ENCODE measurements around the gene SLC2A10. TPM values are rescaled to one million over a fixed set of nuclear protein-coding genes. Genes with fewer than 3 reads are reported as not detected.

SLC2A10 gene
- total RNA-seq, 1 experiment from 2014 or later: 27.6 TPM

GRCh38 chr20:46765506-46766120 is 56.2 kb downstream of the SLC2A10 start:
- no peak for DNase-seq (ENCODE audit: low read depth)

- DNase-seq (ENCODE audit: low read depth): peak; percentile 57
Observed at GRCh38 chr20:46767127-46767761, 57.8 kb downstream of the SLC2A10 start.

- peak; percentile 61 for DNase-seq (ENCODE audit: low read depth)
Observed at GRCh38 chr20:46770330-46771194, 61.1 kb downstream of the SLC2A10 start.

GRCh38 chr20:46771195-46771588 is 61.7 kb downstream of the SLC2A10 start:
- no peak for DNase-seq (ENCODE audit: low read depth)

GRCh38 chr20:46772901-46773300 is 63.5 kb downstream of the SLC2A10 start:
- peak; percentile 18 for DNase-seq (ENCODE audit: low read depth)

- DNase-seq (ENCODE audit: low read depth): no peak
Observed at GRCh38 chr20:46773680-46774079, 64.2 kb downstream of the SLC2A10 start.

GRCh38 chr20:46774236-46774635 is 64.8 kb downstream of the SLC2A10 start:
- DNase-seq (ENCODE audit: low read depth): no peak

GRCh38 chr20:46774943-46775560 is 65.6 kb downstream of the SLC2A10 start:
- peak; percentile 30 for DNase-seq (ENCODE audit: low read depth)

GRCh38 chr20:46775806-46776205 is 66.4 kb downstream of the SLC2A10 start:
- DNase-seq (ENCODE audit: low read depth): no peak

- no peak for DNase-seq (ENCODE audit: low read depth)
Observed at GRCh38 chr20:46777331-46777730, 67.9 kb downstream of the SLC2A10 start.

- no peak for DNase-seq (ENCODE audit: low read depth)
Observed at GRCh38 chr20:46779831-46780230, 70.4 kb downstream of the SLC2A10 start.

- DNase-seq (ENCODE audit: low read depth): peak; percentile 72
Observed at GRCh38 chr20:46784436-46785127, 75.1 kb downstream of the SLC2A10 start.

Other genes starting within 250 kb of the SLC2A10 start
- 1.0 and 1.9 TPM in 2 replicates for gene ZNF334, start 196.1 kb upstream of the SLC2A10 start, total RNA-seq (2014; rRNA removed; shearing (Covaris generic))
- not detected in 2 replicates for gene OCSTAMP, start 159.0 kb upstream of the SLC2A10 start, total RNA-seq (2014; rRNA removed; shearing (Covaris generic))
- gene SLC13A3, start 58.2 kb upstream of the SLC2A10 start, total RNA-seq (2014; rRNA removed; shearing (Covaris generic)): not detected in 2 replicates
- 24.7 and 28.0 TPM in 2 replicates for gene TP53RK, start 20.2 kb upstream of the SLC2A10 start, total RNA-seq (2014; rRNA removed; shearing (Covaris generic))
- gene EYA2, start 185.2 kb downstream of the SLC2A10 start, total RNA-seq (2014; rRNA removed; shearing (Covaris generic)): 0.02 and 0.15 TPM in 2 replicates